Renal pelvis (tissue), 12 donors: ENCODE measurements around the gene RNF157. TPM values are rescaled to one million over a fixed set of nuclear protein-coding genes. Genes with fewer than 3 reads are reported as not detected.

Experiments
- DNase-seq: peaks from one replicate; pipeline ENCODE4 v3.0.0-alpha.2; 2013
- long read RNA-seq, 16 experiments: transcript quantifications; one replicate each; lab custom pipeline, GENCODE V29; 2026
- polyA plus RNA-seq, 3 donors: library from polyadenylated mRNA; unstranded; fragments of 120-200 nt; gene quantifications; one replicate each; pipeline ENCODE4 v1.2.1, GENCODE V29; 2013; ENCODE audit not compliant: insufficient read length in 3 of 3

The RNF157 gene
- polyA plus RNA-seq = 10 to 100 TPM; 27.6 to 33.2 (median 33.0) TPM
- long read RNA-seq, donor 1, full-length matches to known transcripts = 7 of 148 reads
- long read RNA-seq, donor 1, partial matches to known transcripts = 141 of 148 reads
- long read RNA-seq, donor 1, other reads (novel, unspliced or antisense) = 0 of 148 reads
- long read RNA-seq, donor 2 = 0 reads
- long read RNA-seq, donor 3, full-length matches to known transcripts = 2 of 2 reads
- long read RNA-seq, donor 3, partial matches to known transcripts = 0 of 2 reads
- long read RNA-seq, donor 3, other reads (novel, unspliced or antisense) = 0 of 2 reads
- long read RNA-seq, donor 4 = 0 reads
- long read RNA-seq, donor 5, partial matches to known transcripts = 0 of 1 reads
- long read RNA-seq, donor 5, other reads (novel, unspliced or antisense) = 0 of 1 reads
- long read RNA-seq, donor 6, full-length matches to known transcripts = 1 of 1 reads
- long read RNA-seq, donor 6, partial matches to known transcripts = 0 of 1 reads
- long read RNA-seq, donor 6, other reads (novel, unspliced or antisense) = 0 of 1 reads
- long read RNA-seq, donor 7, full-length matches to known transcripts = 1 of 1 reads
- long read RNA-seq, donor 7, partial matches to known transcripts = 0 of 1 reads
- long read RNA-seq, donor 7, other reads (novel, unspliced or antisense) = 0 of 1 reads
- long read RNA-seq, donor 8 = 0 reads
- long read RNA-seq, donor 9, full-length matches to known transcripts = 3 of 3 reads
- long read RNA-seq, donor 9, partial matches to known transcripts = 0 of 3 reads
- long read RNA-seq, donor 9, other reads (novel, unspliced or antisense) = 0 of 3 reads
- long read RNA-seq, donor 10, partial matches to known transcripts = 0 of 1 reads
- long read RNA-seq, donor 10, other reads (novel, unspliced or antisense) = 0 of 1 reads
- long read RNA-seq, donor 11, full-length matches to known transcripts = 2 of 2 reads
- long read RNA-seq, donor 11, partial matches to known transcripts = 0 of 2 reads
- long read RNA-seq, donor 11, other reads (novel, unspliced or antisense) = 0 of 2 reads
- long read RNA-seq, donor 12, full-length matches to known transcripts = 2 of 9 reads
- long read RNA-seq, donor 12, partial matches to known transcripts = 7 of 9 reads
- long read RNA-seq, donor 12, other reads (novel, unspliced or antisense) = 0 of 9 reads
- long read RNA-seq, donor 13, partial matches to known transcripts = 9 of 11 reads
- long read RNA-seq, donor 13, other reads (novel, unspliced or antisense) = 0 of 11 reads
- long read RNA-seq, donor 14 = 0 reads
- long read RNA-seq, donor 15 = 0 reads
- long read RNA-seq, donor 16 = 0 reads

- DNase-seq = peak; percentile 76
Measured at GRCh38 chr17:76240461-76241203, at the start of gene RNF157. Gene RNF157, minus strand, starts transcription at chr17:76240493. Its CDS starts 253 bp downstream, at chr17:76240240.

- no peak for DNase-seq
Measured at GRCh38 chr17:76281573-76282371, 41.5 kb upstream of the RNF157 start.

- no peak for DNase-seq
Measured at GRCh38 chr17:76280650-76281049, 40.4 kb upstream of the RNF157 start.

GRCh38 chr17:76279742-76280287 lies 39.5 kb upstream of the RNF157 start:
- DNase-seq = no peak

- DNase-seq = peak; percentile 76
Measured at GRCh38 chr17:76278952-76279741, 38.9 kb upstream of the RNF157 start.

GRCh38 chr17:76278268-76278908 lies 38.1 kb upstream of the RNF157 start:
- no peak for DNase-seq

- DNase-seq = no peak
Measured at GRCh38 chr17:76277300-76278267, 37.3 kb upstream of the RNF157 start.

GRCh38 chr17:76276461-76277299 lies 36.4 kb upstream of the RNF157 start:
- no peak for DNase-seq

- DNase-seq = no peak
Measured at GRCh38 chr17:76276069-76276431, 35.8 kb upstream of the RNF157 start.

GRCh38 chr17:76275382-76276068 lies 35.2 kb upstream of the RNF157 start:
- no peak for DNase-seq

GRCh38 chr17:76274112-76274956 lies 34.0 kb upstream of the RNF157 start:
- no peak for DNase-seq

GRCh38 chr17:76273445-76274111 lies 33.3 kb upstream of the RNF157 start:
- no peak for DNase-seq

- no peak for DNase-seq
Measured at GRCh38 chr17:76272541-76273444, 32.5 kb upstream of the RNF157 start.
